Measurements from ENCODE around the gene LSG1. TPM values are rescaled to one million over a fixed set of nuclear protein-coding genes. Genes with fewer than 3 reads are reported as not detected.
A peak's percentile ranks its signal among the peaks of the same experiment; 100 is the strongest.

Gene LSG1
- total RNA-seq, 1 donor from 2014 or later, result 48.9 TPM

GRCh38 chr3:194686816-194687637 is 15.0 kb upstream of the LSG1 start:
- Mint-ChIP-seq H3K36me3 (no peaks in the 10 kb centered on the region), H3K9me3 (no peaks in the 10 kb centered on the region), H3K27ac (peak overlapping the region; percentile 82), H3K27me3 (ENCODE audit: low read depth) (peaks cover 20% of the 10 kb centered on the region), H3K4me1 (peaks cover 62% of the 10 kb centered on the region), H3K4me3 (peak overlapping the region; percentile 87)
- no peak for TF ChIP-seq CTCF (IDR thresholded peaks at IDR 0.05; ENCODE audit: unreplicated experiment)
- DNase-seq (ENCODE audit: low spot score in 2 of 2, unreplicated experiment in 2 of 2), result peak in 1 of 2 experiments; percentile 57

- DNase-seq (ENCODE audit: low spot score in 2 of 2, unreplicated experiment in 2 of 2), result peak in 1 of 2 experiments; percentile 21
- H3K27me3 Mint-ChIP-seq (ENCODE audit: low read depth), result peaks cover 20% of the 10 kb centered on the region
- H3K27ac Mint-ChIP-seq, result peak overlapping the region; percentile 33
- peaks cover 57% of the 10 kb centered on the region for H3K4me1 Mint-ChIP-seq
- no peaks in the 10 kb centered on the region for H3K36me3 Mint-ChIP-seq
- TF ChIP-seq CTCF (IDR thresholded peaks at IDR 0.05; ENCODE audit: unreplicated experiment), result no peak
- H3K9me3 Mint-ChIP-seq, result no peaks in the 10 kb centered on the region
- peak overlapping the region; percentile 87 for H3K4me3 Mint-ChIP-seq
These were observed 14.4 kb upstream of the LSG1 start for GRCh38 chr3:194686414-194686815.

GRCh38 chr3:194685718-194686413 is 13.9 kb upstream of the LSG1 start, which contains the start of gene FAM43A:
FAM43A (plus strand) TSS chr3:194685883; CDS start chr3:194686827, 944 bp downstream.
- peak within 1 kb of the TSS; percentile 60 for H3K27ac Mint-ChIP-seq
- DNase-seq (ENCODE audit: low spot score in 2 of 2, unreplicated experiment in 2 of 2), result peak; percentile 64 to 83
- TF ChIP-seq CTCF (IDR thresholded peaks at IDR 0.05; ENCODE audit: unreplicated experiment), result no peak
- no peaks in the 10 kb centered on the region for H3K36me3 Mint-ChIP-seq
- H3K27me3 Mint-ChIP-seq (ENCODE audit: low read depth), result peaks cover 24% of the 10 kb centered on the region
- H3K4me3 Mint-ChIP-seq, result peak within 1 kb of the TSS; percentile 87
- peaks cover 52% of the 10 kb centered on the region for H3K4me1 Mint-ChIP-seq
- H3K9me3 Mint-ChIP-seq, result no peaks in the 10 kb centered on the region

GRCh38 chr3:194685065-194685717 is 13.2 kb upstream of the LSG1 start:
- Mint-ChIP-seq H3K36me3 (no peaks in the 10 kb centered on the region), H3K27ac (peak overlapping the region; percentile 60), H3K27me3 (ENCODE audit: low read depth) (peaks cover 25% of the 10 kb centered on the region), H3K4me3 (peak overlapping the region; percentile 87), H3K9me3 (no peaks in the 10 kb centered on the region), H3K4me1 (peaks cover 45% of the 10 kb centered on the region)
- no peak for DNase-seq (ENCODE audit: low spot score in 2 of 2, unreplicated experiment in 2 of 2)
- TF ChIP-seq CTCF (IDR thresholded peaks at IDR 0.05; ENCODE audit: unreplicated experiment), result no peak

- Mint-ChIP-seq H3K9me3 (no peaks in the 10 kb centered on the region), H3K27me3 (ENCODE audit: low read depth) (peaks cover 25% of the 10 kb centered on the region), H3K4me1 (peaks cover 29% of the 10 kb centered on the region), H3K27ac (no peak overlapping the region), H3K36me3 (no peaks in the 10 kb centered on the region), H3K4me3 (no peak overlapping the region)
- no peak for TF ChIP-seq CTCF (IDR thresholded peaks at IDR 0.05; ENCODE audit: unreplicated experiment)
- DNase-seq (ENCODE audit: low spot score in 2 of 2, unreplicated experiment in 2 of 2), result no peak
These were observed 11.4 kb upstream of the LSG1 start for GRCh38 chr3:194683380-194683779.

All from mesothelial cell of epicardium (in vitro differentiated cells).